GM23338 (cell line): ENCODE results near the gene TMEM74B. TPM values are rescaled to one million over a fixed set of nuclear protein-coding genes. Genes with fewer than 3 reads are reported as not detected.
A peak's percentile ranks its signal among the peaks of the same experiment; 100 is the strongest.

Experiments used
- ATAC-seq: fragments of 200-7000 bp; cut with Tn5 transposase; 3 replicates; pipeline ENCODE4 v1.9.1; 2020
- DNase-seq: peaks from one replicate; pipeline ENCODE4 v3.0.0-alpha.2; 2015; ENCODE audit warnings: low spot score
- H2AFZ ChIP-seq: fragments of 200-600 bp; sonication (generic); 2 replicates; pipeline ENCODE4 v1.8.0; 2016; ENCODE audit warnings: antibody characterized with exemption, mild to moderate bottlenecking, moderate library complexity
- H3F3A ChIP-seq: fragments of 200-600 bp; sonication (generic); replicated peaks from 2 replicates; pipeline ENCODE4 v1.8.0; 2017; ENCODE audit warnings: antibody characterized with exemption, mixed run types, low read depth
- H3K27ac ChIP-seq: fragments of 200-600 bp; sonication (generic); 2 replicates; pipeline ENCODE4 v1.6.1; 2016; ENCODE audit warnings: low read depth
- H3K27me3 ChIP-seq: fragments of 200-600 bp; sonication (generic); 2 replicates; pipeline ENCODE4 v1.8.0; 2016; ENCODE audit warnings: mild to moderate bottlenecking, mixed run types, moderate library complexity; ENCODE audit not compliant: insufficient read depth
- H3K36me3 ChIP-seq: fragments of 200-600 bp; sonication (generic); 2 replicates; pipeline ENCODE4 v1.8.0; 2016; ENCODE audit warnings: mild to moderate bottlenecking; ENCODE audit not compliant: insufficient read depth
- H3K4me1 ChIP-seq: fragments of 200-600 bp; sonication (generic); 2 replicates; pipeline ENCODE4 v1.8.0; 2016; ENCODE audit warnings: mild to moderate bottlenecking, moderate library complexity; ENCODE audit not compliant: insufficient read depth
- H3K4me2 ChIP-seq: fragments of 200-600 bp; sonication (generic); 2 replicates; pipeline ENCODE4 v1.7.1; 2017; ENCODE audit warnings: mixed run types
- H3K4me3 ChIP-seq: fragments of 200-600 bp; sonication (generic); 2 replicates; pipeline ENCODE4 v1.6.1; 2016; ENCODE audit warnings: mixed run types
- H3K79me2 ChIP-seq: fragments of 200-600 bp; sonication (generic); replicated peaks from 2 replicates; pipeline ENCODE4 v1.8.0; 2017; ENCODE audit warnings: mild to moderate bottlenecking; ENCODE audit not compliant: insufficient read depth
- H3K9me2 ChIP-seq: fragments of 200-600 bp; sonication (generic); 2 replicates; pipeline ENCODE4 v1.8.0; 2017; ENCODE audit not compliant: insufficient read depth
- H4K20me1 ChIP-seq: fragments of 200-600 bp; sonication (generic); replicated peaks from 2 replicates; pipeline ENCODE4 v1.8.0; 2017; ENCODE audit warnings: mild to moderate bottlenecking; ENCODE audit not compliant: insufficient read depth
- H3K27ac Mint-ChIP-seq: 2 replicates; pipeline ENCODE4 v1.8.0; 2020; ENCODE audit warnings: inconsistent platforms, mild to moderate bottlenecking, moderate library complexity, mixed read lengths
- H3K27me3 Mint-ChIP-seq: 3 replicates; pipeline ENCODE4 v1.8.0; 2022; ENCODE audit warnings: low read depth, mild to moderate bottlenecking, moderate library complexity, mixed read lengths, inconsistent platforms; ENCODE audit not compliant: insufficient read depth, poor library complexity
- H3K36me3 Mint-ChIP-seq: 3 replicates; pipeline ENCODE4 v1.8.0; 2021; ENCODE audit warnings: low read depth, mild to moderate bottlenecking, inconsistent platforms, moderate library complexity, mixed read lengths
- H3K4me1 Mint-ChIP-seq: 3 replicates; pipeline ENCODE4 v1.8.0; 2020; ENCODE audit warnings: mild to moderate bottlenecking, inconsistent platforms, mixed read lengths
- H3K4me3 Mint-ChIP-seq: 3 replicates; pipeline ENCODE4 v1.8.0; 2021; ENCODE audit warnings: moderate library complexity, mild to moderate bottlenecking, inconsistent platforms, mixed read lengths
- H3K9me3 Mint-ChIP-seq: 3 replicates; pipeline ENCODE4 v1.8.0; 2020; ENCODE audit warnings: moderate library complexity, mild to moderate bottlenecking, inconsistent platforms, mixed read lengths
- CREB1 ChIP-seq: fragments of 250-450 bp; sonication (Bioruptor Pico); IDR thresholded peaks from 2 replicates; pipeline ENCODE4 v1.5.0; 2020; ENCODE audit warnings: low read depth, mild to moderate bottlenecking, moderate library complexity
- EZH2phosphoT487 ChIP-seq: fragments of 200-600 bp; sonication (generic); IDR thresholded peaks from one replicate; pipeline ENCODE4 v1.8.1; 2018; ENCODE audit warnings: antibody characterized with exemption; ENCODE audit not compliant: unreplicated experiment
- JUNB ChIP-seq: IDR thresholded peaks from one replicate; pipeline ENCODE4 v1.6.1; 2016; ENCODE audit warnings: antibody characterized with exemption; ENCODE audit not compliant: unreplicated experiment
- POLR2AphosphoS5 ChIP-seq: IDR thresholded peaks from 2 replicates; pipeline ENCODE4 v1.6.1; 2016; ENCODE audit warnings: antibody characterized with exemption, low read depth
- ZNF331 ChIP-seq: fragments of 250-450 bp; sonication (Bioruptor Pico); IDR thresholded peaks from 2 replicates; pipeline ENCODE4 v1.5.0; 2020; ENCODE audit warnings: low read depth, mild to moderate bottlenecking, moderate library complexity
- ZNF462 ChIP-seq: fragments of 250-450 bp; sonication (Bioruptor Pico); IDR thresholded peaks from 2 replicates; pipeline ENCODE4 v1.5.0; 2020; ENCODE audit warnings: mild to moderate bottlenecking, moderate library complexity
- polyA plus RNA-seq: library from polyadenylated mRNA; unstranded; fragments of >200 nt; fragmentation: Nextera tagmentation; extraction: Ambion mirVana; gene quantifications from 2 replicates; pipeline ENCODE4 v1.2.1, GENCODE V29; 2016
- total RNA-seq: library from RNA; depleted of rRNA; stranded (reverse); fragments of >200 nt; shearing (Covaris generic); gene quantifications from 2 replicates; pipeline ENCODE4 v1.2.3, GENCODE V29; 2014

TMEM74B gene
- total and polyA plus RNA-seq, 2 experiments from 2014 or later = 1.0 to 4.8 TPM

- TF ChIP-seq ZNF462 (CRISPR knock-in tag) = no peak
- no peak for TF ChIP-seq POLR2AphosphoS5
- TF ChIP-seq CREB1 (CRISPR knock-in tag) = no peak
- TF ChIP-seq ZNF331 (CRISPR knock-in tag) = no peak
- TF ChIP-seq JUNB = no peak
Observed at GRCh38 chr20:1186367-1186991, 1.7 kb upstream of the TMEM74B start (continued).

- ATAC-seq (peak; percentile 72), DNase-seq (peak; percentile 81)
- Mint-ChIP-seq H3K4me3 (peak overlapping the region; percentile 60), H3K27me3 (peaks cover 27% of the 10 kb centered on the region), H3K36me3 (peaks cover 2% of the 10 kb centered on the region; the same call in 1 of the 3 replicates), H3K4me1 (peaks cover 32% of the 10 kb centered on the region), H3K9me3 (peaks cover 5% of the 10 kb centered on the region; the same call in 1 of the 3 replicates), H3K27ac (no peak overlapping the region)
- Histone ChIP-seq H4K20me1 (no peaks in the 10 kb centered on the region; the same call in 1 of the 2 replicates), H3K27me3 (peaks cover 42% of the 10 kb centered on the region), H3F3A (0 out of 2 replicates have a peak, but pooled peaks cover 5% of the 10 kb centered on the region), H3K4me3 (peak overlapping the region; percentile 64), H2AFZ (peak overlapping the region; percentile 83), H3K4me1 (peaks cover 28% of the 10 kb centered on the region), H3K9me2 (no peaks in the 10 kb centered on the region), H3K36me3 (no peaks in the 10 kb centered on the region), H3K4me2 (peak overlapping the region; percentile 73), H3K79me2 (no peaks in the 10 kb centered on the region), H3K27ac (no peak overlapping the region)
- TF ChIP-seq EZH2phosphoT487 = no peak
- TF ChIP-seq ZNF462 (CRISPR knock-in tag) = no peak
Observed at GRCh38 chr20:1185790-1186334, 1.1 kb upstream of the TMEM74B start.
